Liver (tissue), 9 donors: Measurements from ENCODE around the gene MAG. TPM values are rescaled to one million over a fixed set of nuclear protein-coding genes. Genes with fewer than 3 reads are reported as not detected.

Experiments
- DNase-seq: peaks from one replicate; pipeline ENCODE4 v3.0.0-alpha.2; 2017; ENCODE audit warnings: low spot score
- H3K27ac ChIP-seq, 2 donors: one replicate each; pipeline ENCODE4 v1.7.0; 2013; ENCODE audit warnings: inconsistent platforms in 2 of 2, low read length in 2 of 2, control low read depth in 1 of 2, low read depth in 1 of 2, mild to moderate bottlenecking in 1 of 2
- H3K27me3 ChIP-seq, 4 donors: one replicate each; pipeline versions ENCODE4 v1.6.1 to v1.7.0; 2013; ENCODE audit warnings: low read length in 3 of 4, inconsistent platforms in 1 of 4, mild to moderate bottlenecking in 1 of 4, moderate library complexity in 1 of 4; ENCODE audit not compliant: control insufficient read depth in 4 of 4, insufficient read depth in 4 of 4
- H3K36me3 ChIP-seq, 4 donors: one replicate each; pipeline versions ENCODE4 v1.6.1 to v1.7.0; 2013; ENCODE audit warnings: low read length in 3 of 4, mild to moderate bottlenecking in 3 of 4, low read depth in 1 of 4, moderate library complexity in 1 of 4; ENCODE audit not compliant: control insufficient read depth in 4 of 4, insufficient read depth in 3 of 4
- H3K4me1 ChIP-seq, 4 donors: one replicate each; pipeline versions ENCODE4 v1.6.1 to v1.7.0; 2013; ENCODE audit warnings: low read length in 3 of 4, mild to moderate bottlenecking in 3 of 4, moderate library complexity in 1 of 4; ENCODE audit not compliant: control insufficient read depth in 4 of 4, insufficient read depth in 4 of 4
- H3K4me3 ChIP-seq, 3 donors: one replicate each; pipeline versions ENCODE4 v1.6.1 to v1.7.0; 2013; ENCODE audit warnings: low read length in 3 of 3, control low read depth in 1 of 3, low read depth in 1 of 3, mild to moderate bottlenecking in 1 of 3
- H3K9ac ChIP-seq, 2 donors: one replicate each; pipeline ENCODE4 v1.7.0; 2013; ENCODE audit warnings: low read length in 2 of 2, mild to moderate bottlenecking in 2 of 2, moderate library complexity in 2 of 2, control low read depth in 1 of 2, low read depth in 1 of 2
- H3K9me3 ChIP-seq, 4 donors: one replicate each; pipeline versions ENCODE4 v1.6.1 to v1.7.0; 2013; ENCODE audit warnings: low read length in 3 of 4; ENCODE audit not compliant: control insufficient read depth in 4 of 4
- ATF3 ChIP-seq: IDR thresholded peaks from 2 replicates; pipeline ENCODE4 v1.6.1; 2016; ENCODE audit warnings: antibody characterized with exemption
- EGR1 ChIP-seq, 2 donors: IDR thresholded peaks; 2 replicates each; pipeline ENCODE4 v1.6.1; 2016 to 2018; ENCODE audit warnings: antibody characterized with exemption in 2 of 2, low read depth in 2 of 2
- FOXA2 ChIP-seq: IDR thresholded peaks from 2 replicates; pipeline ENCODE4 v1.6.1; 2016; ENCODE audit warnings: antibody characterized with exemption
- GABPA ChIP-seq, 2 donors: IDR thresholded peaks in 1 of 2; conservative IDR thresholded peaks in 1 of 2; 2 replicates each; pipeline ENCODE4 v1.6.1; 2016; ENCODE audit warnings: antibody characterized with exemption in 2 of 2, mild to moderate bottlenecking in 1 of 2, moderate library complexity in 1 of 2
- HNF4A ChIP-seq, 2 donors: conservative IDR thresholded peaks; 2 replicates each; pipeline ENCODE4 v1.6.1; 2016; ENCODE audit warnings: antibody characterized with exemption in 2 of 2, mild to moderate bottlenecking in 2 of 2
- HNF4G ChIP-seq: IDR thresholded peaks from 2 replicates; pipeline ENCODE4 v1.6.1; 2016; ENCODE audit warnings: antibody characterized with exemption
- JUND ChIP-seq, 2 donors: IDR thresholded peaks; 2 replicates each; pipeline ENCODE4 v1.6.1; 2016; ENCODE audit warnings: antibody characterized with exemption in 2 of 2
- MAX ChIP-seq: IDR thresholded peaks from 2 replicates; pipeline ENCODE4 v1.6.1; 2016; ENCODE audit warnings: antibody characterized with exemption
- NR2F2 ChIP-seq: IDR thresholded peaks from 2 replicates; pipeline ENCODE4 v1.6.1; 2016; ENCODE audit warnings: antibody characterized with exemption
- RAD21 ChIP-seq, 2 donors: IDR thresholded peaks; 2 replicates each; pipeline ENCODE4 v1.6.1; 2016; ENCODE audit warnings: antibody characterized with exemption in 2 of 2, mild to moderate bottlenecking in 2 of 2
- REST ChIP-seq: IDR thresholded peaks from 2 replicates; pipeline ENCODE4 v1.6.1; 2016; ENCODE audit warnings: antibody characterized with exemption, mild to moderate bottlenecking
- RXRA ChIP-seq, 2 donors: IDR thresholded peaks; 2 replicates each; pipeline ENCODE4 v1.6.1; 2017 to 2018; ENCODE audit warnings: antibody characterized with exemption in 2 of 2, mild to moderate bottlenecking in 1 of 2
- SP1 ChIP-seq: IDR thresholded peaks from 2 replicates; pipeline ENCODE4 v1.6.1; 2018; ENCODE audit warnings: antibody characterized with exemption, mild to moderate bottlenecking
- TAF1 ChIP-seq: conservative IDR thresholded peaks from 2 replicates; pipeline ENCODE4 v1.6.1; 2016; ENCODE audit warnings: antibody characterized with exemption, mild to moderate bottlenecking
- WGBS: extraction: QIAGEN DNeasy Blood & Tissue Kit; methylation state at CpG from one replicate; pipeline ENCODE4 v1.1.7; 2013; 5-methylcytosine and 5-hydroxymethylcytosine counted together
- polyA plus RNA-seq, 2 donors: library from polyadenylated mRNA; stranded (reverse) in 1 of 2; unstranded in 1 of 2; fragments of 200-250 nt in 1 of 2; fragments of >200 nt in 1 of 2; fragmentation: Nextera tagmentation in 1 of 2; extraction: Ambion mirVana in 1 of 2; gene quantifications; one replicate each; pipeline versions ENCODE4 v1.2.1 to v1.2.3, GENCODE V29; 2013 to 2015
- total RNA-seq, 2 donors: library from RNA; depleted of rRNA; stranded (reverse); fragments of >200 nt; gene quantifications; one replicate each; pipeline ENCODE4 v1.2.3, GENCODE V29; 2014
- TF ChIP-seq, protein P1 (sequence below): fragments of 150-350 bp; IDR thresholded peaks from 2 replicates; pipeline ENCODE4 v1.5.1; 2017; ENCODE audit warnings: improper control_type of control experiment, low read depth, low read length; ENCODE audit not compliant: missing input control
- donor health status: healthy.
- donor health status: healthy.
- donor health status: healthy.
- donor health status: healthy.
- donor health status: healthy.

The MAG gene
- total and polyA plus RNA-seq, 4 donors: 0.29 to 3.9 (median 0.33) TPM; not detected in 1

DNA sequence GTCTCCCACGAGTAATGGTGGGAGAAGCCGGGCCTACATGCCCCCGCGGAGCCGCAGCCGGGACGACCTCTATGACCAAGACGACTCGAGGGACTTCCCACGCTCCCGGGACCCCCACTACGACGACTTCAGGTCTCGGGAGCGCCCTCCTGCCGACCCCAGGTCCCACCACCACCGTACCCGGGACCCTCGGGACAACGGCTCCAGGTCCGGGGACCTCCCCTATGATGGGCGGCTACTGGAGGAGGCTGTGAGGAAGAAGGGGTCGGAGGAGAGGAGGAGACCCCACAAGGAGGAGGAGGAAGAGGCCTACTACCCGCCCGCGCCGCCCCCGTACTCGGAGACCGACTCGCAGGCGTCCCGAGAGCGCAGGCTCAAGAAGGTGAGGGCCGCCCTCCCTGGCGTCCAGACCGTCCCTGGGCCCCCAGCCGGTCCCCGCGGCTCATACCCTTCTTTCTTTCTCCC, 24.6 kb upstream of the MAG start (continued):
- TF ChIP-seq MAX: no peak
- no peak for TF ChIP-seq RAD21 (IDR thresholded peaks at IDR 0.05)
- no peak for TF ChIP-seq NR2F2
- no peak for TF ChIP-seq FOXA2

DNA sequence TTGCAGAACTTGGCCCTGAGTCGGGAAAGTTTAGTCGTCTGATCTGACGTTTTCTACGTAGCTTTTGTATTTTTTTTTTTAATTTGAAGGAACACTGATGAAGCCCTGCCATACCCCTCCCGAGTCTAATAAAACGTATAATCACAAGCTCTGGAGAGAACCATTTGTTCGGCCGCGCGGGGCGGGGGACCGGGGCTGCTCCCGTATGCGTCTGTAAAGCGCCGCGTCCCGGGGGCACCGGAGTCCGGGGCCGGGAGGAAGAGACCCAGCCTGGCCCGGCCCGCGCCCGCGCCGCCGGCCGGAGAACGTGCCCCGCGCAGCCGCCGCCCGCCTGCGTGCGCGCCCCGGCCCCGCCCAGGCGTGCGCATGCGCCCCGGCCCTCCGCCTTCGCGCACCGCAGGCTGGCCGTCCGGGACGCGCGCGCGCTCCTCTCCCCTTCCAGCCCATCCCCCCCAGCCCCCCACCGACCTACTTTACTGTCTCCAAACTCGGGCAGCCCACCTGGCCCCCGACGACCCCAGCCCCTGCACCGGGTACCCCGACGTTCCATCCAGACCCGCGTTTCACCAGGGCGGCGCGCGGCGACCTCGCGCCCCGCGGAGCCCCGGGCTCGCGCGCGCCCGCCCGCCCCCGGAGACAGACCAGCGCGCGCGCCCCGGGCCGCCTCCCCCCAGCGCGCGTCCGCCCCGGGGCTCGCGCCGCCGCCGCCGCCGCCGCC, 24.0 kb upstream of the MAG start:
- no peaks in the 10 kb centered on the region for H3K9me3 ChIP-seq
- H3K4me1 ChIP-seq: peaks cover 23 to 61% (median 43%) of the 10 kb centered on the region in 4 donors
- H3K27ac ChIP-seq: peak overlapping the region; percentile 79 to 95
- WGBS: under 1% methylated on average over 100 of the region's 100 CpGs
- H3K4me3 ChIP-seq: peak overlapping the region; percentile 63 to 89 (median 83)
- no peak for TF ChIP-seq HNF4A (conservative IDR thresholded peaks at IDR 0.05)
- TF ChIP-seq NR2F2: no peak
- TF ChIP-seq, protein P1, sequence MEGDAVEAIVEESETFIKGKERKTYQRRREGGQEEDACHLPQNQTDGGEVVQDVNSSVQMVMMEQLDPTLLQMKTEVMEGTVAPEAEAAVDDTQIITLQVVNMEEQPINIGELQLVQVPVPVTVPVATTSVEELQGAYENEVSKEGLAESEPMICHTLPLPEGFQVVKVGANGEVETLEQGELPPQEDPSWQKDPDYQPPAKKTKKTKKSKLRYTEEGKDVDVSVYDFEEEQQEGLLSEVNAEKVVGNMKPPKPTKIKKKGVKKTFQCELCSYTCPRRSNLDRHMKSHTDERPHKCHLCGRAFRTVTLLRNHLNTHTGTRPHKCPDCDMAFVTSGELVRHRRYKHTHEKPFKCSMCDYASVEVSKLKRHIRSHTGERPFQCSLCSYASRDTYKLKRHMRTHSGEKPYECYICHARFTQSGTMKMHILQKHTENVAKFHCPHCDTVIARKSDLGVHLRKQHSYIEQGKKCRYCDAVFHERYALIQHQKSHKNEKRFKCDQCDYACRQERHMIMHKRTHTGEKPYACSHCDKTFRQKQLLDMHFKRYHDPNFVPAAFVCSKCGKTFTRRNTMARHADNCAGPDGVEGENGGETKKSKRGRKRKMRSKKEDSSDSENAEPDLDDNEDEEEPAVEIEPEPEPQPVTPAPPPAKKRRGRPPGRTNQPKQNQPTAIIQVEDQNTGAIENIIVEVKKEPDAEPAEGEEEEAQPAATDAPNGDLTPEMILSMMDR: no peak
- no peak for TF ChIP-seq JUND (IDR thresholded peaks at IDR 0.05)
- TF ChIP-seq MAX: no peak
- TF ChIP-seq GABPA (IDR thresholded peaks at IDR 0.05 in 1 of 2, conservative IDR thresholded peaks at IDR 0.05 in 1 of 2): no peak
- TF ChIP-seq REST: no peak
- no peak for TF ChIP-seq RXRA (IDR thresholded peaks at IDR 0.05)
- TF ChIP-seq EGR1 (IDR thresholded peaks at IDR 0.05; ENCODE audit: low read depth in 2 of 2): no peak
- TF ChIP-seq TAF1: no peak
- no peak for TF ChIP-seq ATF3
- TF ChIP-seq SP1: no peak
- no peak for TF ChIP-seq HNF4G
- no peaks in the 10 kb centered on the region for H3K27me3 ChIP-seq
- peak; percentile 79 for DNase-seq
- peaks cover 0 to 8% (median 4%) of the 10 kb centered on the region in 4 donors for H3K36me3 ChIP-seq
- H3K9ac ChIP-seq: peak overlapping the region; percentile 87
